Activated CD8-positive, alpha-beta memory T cell treated with anti-CD3 and anti-CD28 coated beads for 4 hours (primary cell): ENCODE results near the gene ENG.

ENCODE experiments used
- DNase-seq, 2 donors: peaks; one replicate each; pipeline ENCODE4 v3.0.0-alpha.2; 2020; ENCODE audit warnings: low read depth in 2 of 2

Gene ENG

DNA sequence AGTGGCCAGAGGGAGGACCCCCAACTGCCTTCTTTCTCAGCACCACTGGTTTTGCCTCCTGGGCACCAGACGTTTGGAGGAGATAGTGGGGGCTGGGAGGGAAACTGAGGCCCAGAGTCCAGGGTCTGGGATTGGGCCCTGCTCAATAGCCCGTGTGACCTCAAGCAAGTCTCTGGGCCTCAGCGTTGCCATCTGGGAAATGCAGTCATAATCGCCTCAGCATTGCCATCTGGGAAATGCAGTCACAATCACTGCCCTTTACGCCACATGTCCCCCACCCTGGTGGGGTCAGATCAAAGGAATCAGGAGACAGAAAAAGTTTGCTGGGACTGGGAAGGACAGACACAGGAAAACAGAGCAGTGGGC, 77.6 kb downstream of the ENG start:
- no peak for DNase-seq

DNA sequence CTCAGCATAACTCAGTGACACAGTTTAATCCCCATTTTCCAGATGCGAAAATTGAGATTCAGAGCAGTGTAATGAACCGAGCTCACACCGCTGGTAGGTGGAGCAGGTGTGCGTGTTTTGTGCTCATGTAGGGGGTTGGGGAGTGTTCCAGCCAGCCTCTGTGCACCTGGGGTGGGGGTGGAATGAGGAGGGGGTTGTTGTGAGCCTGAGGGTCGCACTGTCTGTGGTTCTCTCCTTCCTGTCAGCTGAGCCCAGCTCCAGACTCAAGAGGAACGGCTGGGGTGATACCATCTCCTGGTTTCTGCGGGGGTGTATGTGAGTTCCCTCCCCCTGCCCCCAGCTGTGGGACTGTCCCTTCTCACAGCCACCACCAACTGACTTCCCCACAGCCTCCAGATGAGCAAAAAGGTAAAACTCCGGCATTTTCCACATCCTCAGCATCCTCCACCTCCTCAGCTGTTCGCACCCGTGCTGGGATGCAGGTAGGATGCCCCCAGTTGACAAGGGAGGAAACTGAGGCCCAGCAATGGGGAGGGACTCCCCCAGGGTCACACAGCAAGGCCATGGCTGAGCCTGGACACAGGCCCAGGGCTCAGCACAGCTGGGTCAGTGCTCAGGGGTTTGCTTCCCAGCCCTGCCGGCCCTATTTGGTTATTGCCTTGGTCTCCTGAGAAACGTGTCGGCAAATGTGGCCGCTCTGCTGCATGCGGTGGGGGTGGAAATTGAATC, 78.1 kb downstream of the ENG start:
- DNase-seq = peak; percentile 57 to 58

DNA sequence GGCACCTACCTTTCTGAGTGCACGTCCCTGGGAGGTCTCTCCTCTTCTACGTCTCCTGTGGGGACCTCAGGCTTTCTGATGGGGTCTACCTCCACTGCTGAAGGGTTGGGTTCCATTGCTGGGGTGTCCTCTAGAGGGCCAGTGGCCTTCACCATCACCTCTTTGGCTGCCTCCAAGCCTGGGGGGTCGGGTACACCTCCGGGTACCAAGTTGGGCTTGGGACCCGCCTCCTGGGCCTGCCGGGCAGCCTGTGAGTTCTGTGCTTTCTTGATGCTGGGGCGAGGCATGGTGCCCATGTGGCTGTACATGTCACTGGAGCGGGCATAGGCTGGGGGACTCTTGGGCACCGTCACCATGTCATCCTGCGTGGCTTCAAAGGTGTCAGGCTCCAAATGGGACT, 80.5 kb downstream of the ENG start:
- DNase-seq = no peak

DNA sequence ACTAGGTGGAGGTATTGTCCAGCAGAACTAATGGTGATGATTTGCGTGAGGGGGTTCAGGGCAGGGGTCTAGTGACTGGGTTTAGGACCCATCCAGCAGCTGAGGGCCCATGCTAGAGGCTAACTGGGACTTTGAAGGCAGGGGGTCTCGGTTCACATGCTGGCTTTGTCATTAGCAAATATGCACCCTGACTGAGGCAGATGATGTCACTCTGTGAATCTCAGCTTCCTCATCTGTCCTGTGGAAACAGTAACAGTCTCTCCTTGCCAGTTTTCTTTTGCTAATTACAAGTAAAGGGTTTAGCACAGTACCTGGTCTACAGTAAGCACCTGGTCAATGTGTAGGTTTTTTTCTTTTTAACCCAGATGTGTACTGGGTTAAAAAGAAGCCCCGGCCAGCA, 81.2 kb downstream of the ENG start:
- no peak for DNase-seq

DNA sequence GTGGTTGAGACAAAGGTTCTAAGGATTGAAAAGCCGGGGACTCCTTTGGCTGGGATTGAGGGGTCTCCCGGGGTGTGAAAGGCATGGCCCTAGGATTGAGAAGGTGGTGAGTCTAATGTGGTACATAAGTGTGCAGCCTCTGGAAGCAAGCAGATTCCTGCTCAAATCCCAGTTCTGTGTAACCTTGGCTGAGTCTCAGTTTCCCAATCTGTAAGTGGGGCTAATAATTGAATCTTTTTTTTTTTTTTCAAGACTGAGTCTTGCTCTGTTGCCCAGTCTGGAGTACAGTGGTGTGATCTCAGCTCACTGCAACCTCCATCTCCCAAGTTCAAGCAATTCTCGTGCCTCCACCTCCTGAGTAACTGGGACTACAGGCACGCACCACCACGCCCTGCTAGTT, 81.9 kb downstream of the ENG start:
- DNase-seq = no peak

- no peak for DNase-seq
Observed at GRCh38 chr9:127771570-127772189, 82.8 kb downstream of the ENG start.

DNA sequence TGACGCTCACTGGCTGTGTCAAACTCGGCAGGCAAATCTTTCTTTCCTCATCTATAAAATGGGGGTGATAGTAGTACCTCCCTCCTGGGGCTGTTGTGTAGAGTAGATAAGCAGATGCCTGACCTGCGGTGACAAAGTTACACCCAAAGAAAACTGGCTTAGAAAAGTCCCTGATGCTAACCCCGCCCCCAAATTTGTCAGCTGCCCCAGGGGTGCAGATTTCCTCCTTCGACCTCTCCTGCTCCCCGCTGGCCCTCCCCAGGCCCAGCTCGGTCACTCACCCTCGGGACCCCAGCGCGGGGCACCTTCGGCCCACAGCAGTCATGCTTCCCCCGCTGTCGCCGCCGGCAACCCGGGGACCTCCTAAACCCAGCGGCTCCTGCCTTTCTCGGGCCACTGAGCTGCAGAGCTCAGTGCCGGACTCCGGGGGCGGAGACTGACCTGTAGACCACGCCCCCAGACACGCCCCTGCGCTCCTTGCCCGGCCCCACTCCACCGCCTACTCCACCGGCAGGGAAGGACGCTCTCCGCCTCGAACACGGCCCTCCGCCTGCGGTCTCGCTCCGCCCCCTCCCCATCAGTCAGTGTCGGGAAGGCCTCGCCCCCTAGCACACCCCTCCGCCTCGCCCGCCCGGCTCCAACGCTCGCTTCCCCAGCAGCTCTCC, 83.4 kb downstream of the ENG start:
- peak; percentile 84 to 92 for DNase-seq

GRCh38 chr9:127770583-127770904, 83.9 kb downstream of the ENG start:
- DNase-seq = no peak

DNA sequence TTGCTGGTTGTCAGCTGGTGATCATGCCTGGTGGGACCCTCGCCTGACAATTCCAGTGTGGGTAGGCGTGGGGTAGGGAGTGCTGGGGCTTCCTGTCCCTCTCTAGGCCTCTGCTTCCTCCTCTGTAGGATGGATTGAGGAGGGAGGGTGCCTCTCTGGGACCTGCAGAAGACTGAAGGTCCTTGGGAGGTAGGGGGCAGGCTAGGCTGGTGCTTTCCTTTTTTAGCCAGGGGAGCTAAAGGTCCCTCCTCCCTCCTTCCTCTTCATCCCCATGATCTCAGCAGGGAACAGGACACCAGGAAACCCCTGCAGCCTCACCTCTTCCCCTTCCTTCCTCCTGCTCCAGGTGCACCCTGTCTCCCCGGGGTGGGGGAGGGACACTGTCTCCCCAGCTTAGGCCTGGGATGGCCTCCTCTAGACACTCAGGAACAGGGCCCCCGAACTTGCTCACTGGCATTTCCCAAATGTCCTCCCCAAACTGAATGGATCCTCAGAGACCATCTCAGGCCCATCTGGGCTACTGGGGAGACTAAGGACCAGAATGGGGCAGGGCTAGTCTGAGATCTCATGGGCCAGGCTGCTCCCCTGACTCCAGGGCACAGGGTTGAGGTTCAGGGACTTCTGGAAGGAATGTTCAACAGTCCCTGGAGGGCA, 84.4 kb downstream of the ENG start:
- no peak for DNase-seq

DNA sequence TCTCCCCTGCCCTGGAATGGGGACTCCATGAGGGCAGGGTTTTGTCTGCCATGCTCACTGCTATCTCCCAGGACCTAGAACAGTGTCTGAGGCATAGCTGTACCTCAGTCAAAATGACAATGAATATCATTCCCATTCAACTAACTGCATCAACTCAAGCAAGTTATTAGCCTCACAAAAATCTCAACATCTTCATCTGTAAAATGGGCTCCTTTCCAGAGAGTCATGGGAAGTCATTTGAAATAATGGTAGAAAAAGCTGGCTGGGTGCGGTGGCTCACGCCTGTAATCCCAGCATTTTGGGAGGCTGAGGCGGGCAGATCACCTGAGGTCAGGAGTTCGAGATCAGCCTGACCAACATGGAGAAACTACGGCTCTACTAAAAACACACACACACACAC, 85.4 kb downstream of the ENG start:
- no peak for DNase-seq

DNA sequence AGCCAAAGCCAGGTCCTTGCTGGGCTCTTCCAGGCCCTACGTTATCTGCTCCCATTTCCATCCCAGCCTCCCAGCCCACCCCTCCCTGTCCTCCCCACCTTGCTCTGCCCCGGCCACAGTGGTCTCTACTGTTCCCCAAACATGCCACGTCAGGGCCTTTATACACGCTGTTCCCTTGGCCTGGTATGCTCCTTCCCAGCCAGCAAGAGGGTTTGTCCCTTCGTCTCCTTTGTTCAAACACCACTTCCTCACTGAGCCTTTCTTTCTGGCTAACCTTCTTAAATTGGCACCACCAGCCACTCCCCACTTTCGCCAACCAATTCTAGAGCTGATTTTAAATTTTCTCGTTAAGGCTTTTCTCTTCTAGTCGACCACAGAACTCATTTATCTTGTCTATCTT, 85.8 kb downstream of the ENG start:
- no peak for DNase-seq

DNA sequence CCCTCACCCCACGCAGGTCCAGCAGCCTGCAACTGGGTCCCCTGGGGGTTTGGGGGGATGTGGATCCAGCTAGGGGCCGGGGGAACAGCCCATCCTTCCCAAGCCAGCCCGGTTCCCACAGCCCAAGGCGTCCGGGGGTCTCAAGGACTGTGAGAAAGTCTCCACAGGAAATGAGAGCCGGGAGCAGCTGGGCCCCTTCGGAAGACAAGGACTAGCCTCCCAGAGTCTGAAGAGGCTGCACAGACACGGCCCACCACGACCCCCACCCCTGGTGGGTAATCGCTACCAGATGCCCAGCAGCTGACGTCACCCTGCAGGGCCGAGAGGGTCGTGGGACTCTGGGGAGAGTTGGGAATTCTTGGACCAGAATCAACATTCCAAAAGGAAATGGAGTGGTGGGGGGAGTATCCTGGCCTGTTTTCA, 86.5 kb downstream of the ENG start:
- DNase-seq = no peak

DNA sequence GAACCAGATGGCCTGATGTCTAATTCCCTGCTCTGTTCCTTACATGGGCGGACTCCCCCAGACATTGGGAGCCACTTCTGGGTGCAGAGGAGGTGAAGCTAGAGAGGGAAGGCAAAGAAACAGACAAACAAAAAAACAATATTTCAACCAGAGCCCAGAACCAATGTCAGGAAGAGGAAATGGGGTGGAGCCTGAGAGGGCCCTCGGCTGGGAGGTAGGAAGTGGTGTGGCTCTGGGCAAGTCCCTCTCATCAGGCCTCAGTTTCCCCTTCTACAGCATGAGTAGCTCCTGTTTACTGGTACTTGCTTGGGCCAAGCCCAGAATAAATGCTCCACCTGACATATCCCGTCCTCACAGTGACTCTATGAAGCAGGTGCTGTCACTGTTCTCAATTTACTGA, 87.0 kb downstream of the ENG start:
- DNase-seq = no peak

- DNase-seq = no peak
Observed at GRCh38 chr9:127765418-127765817, 89.0 kb downstream of the ENG start.
